HG03097 (cell line): ENCODE data around the gene SPN.
"Not testable (repeated sequence)": the region's sequence is repeated elsewhere in the genome, so short reads cannot be mapped to it uniquely, and the experiment has no call there.

Experiments
- ATAC-seq: cut with Tn5 transposase; IDR thresholded peaks from one replicate; pipeline ENCODE4 v1.9.1; 2021; ENCODE audit not compliant: unreplicated experiment, low FRiP score

SPN gene, protein sequence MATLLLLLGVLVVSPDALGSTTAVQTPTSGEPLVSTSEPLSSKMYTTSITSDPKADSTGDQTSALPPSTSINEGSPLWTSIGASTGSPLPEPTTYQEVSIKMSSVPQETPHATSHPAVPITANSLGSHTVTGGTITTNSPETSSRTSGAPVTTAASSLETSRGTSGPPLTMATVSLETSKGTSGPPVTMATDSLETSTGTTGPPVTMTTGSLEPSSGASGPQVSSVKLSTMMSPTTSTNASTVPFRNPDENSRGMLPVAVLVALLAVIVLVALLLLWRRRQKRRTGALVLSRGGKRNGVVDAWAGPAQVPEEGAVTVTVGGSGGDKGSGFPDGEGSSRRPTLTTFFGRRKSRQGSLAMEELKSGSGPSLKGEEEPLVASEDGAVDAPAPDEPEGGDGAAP

DNA sequence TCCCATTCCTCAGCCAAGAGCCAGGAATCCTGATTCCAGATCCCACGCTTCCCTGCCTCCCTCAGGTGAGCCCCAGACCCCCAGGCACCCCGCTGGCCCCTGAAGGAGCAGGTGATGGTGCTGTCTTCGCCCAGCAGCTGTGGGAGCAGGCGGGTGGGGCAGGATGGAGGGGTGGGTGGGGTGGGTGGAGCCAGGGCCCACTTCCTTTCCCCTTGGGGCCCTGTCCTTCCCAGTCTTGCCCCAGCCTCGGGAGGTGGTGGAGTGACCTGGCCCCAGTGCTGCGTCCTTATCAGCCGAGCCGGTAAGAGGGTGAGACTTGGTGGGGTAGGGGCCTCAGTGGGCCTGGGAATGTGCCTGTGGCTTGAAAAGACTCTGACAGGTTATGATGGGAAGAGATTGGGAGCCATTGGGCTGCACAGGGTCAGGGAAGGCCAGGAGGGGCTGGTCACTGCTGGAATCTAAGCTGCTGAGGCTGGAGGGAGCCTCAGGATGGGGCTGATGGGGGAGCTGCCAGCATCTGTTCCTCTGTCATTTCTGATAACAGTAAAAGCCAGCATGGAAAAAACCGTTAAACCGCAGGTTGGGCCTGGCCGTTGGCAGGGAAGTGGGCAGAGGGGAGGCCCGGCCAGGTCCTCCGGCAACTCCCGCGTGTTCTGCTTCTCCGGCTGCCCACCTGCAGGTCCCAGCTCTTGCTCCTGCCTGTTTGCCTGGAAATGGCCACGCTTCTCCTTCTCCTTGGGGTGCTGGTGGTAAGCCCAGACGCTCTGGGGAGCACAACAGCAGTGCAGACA, at the start of gene SPN:
Gene SPN (plus strand): TSS at position 232 of the 791 bp plus-strand sequence. CDS start 482 bp downstream, at position 714.
- ATAC-seq = no peak

GRCh38 chr16:29613307-29614057, 49.6 kb upstream of the SPN start:
- ATAC-seq = peak; percentile 34

DNA sequence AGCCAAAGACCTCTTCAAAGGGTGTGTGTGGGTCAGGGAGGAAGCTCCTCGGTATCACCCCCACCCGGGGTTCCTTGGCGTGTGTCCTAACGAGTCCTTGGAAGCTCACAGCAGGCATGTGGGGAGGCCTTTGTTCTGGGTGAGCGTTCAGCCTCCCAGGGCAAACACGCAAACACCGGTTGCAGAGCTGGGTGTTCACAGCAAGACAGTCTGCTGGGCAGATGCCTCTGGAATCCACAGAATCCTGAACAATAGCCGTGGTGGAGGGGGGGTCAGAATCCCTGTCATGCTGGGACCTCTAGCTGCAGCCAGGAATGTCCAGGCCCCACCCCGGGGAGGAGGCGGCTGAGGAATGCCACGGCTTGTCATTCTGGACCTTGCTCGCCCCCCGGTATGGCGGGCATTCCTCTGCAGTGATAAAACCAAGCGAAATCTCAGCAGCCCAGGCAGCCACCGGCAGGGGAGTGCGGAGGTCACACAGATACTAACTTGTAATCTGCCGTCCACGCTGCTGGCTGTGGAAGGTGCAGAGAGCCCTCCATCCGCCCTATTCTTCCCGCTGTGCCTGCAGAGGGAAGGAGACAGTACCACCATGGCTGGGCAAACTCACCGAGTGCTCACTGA, 48.2 kb upstream of the SPN start:
- ATAC-seq = not testable (repeated sequence)

GRCh38 chr16:29616127-29616526, 46.9 kb upstream of the SPN start:
- ATAC-seq = not testable (repeated sequence)

DNA sequence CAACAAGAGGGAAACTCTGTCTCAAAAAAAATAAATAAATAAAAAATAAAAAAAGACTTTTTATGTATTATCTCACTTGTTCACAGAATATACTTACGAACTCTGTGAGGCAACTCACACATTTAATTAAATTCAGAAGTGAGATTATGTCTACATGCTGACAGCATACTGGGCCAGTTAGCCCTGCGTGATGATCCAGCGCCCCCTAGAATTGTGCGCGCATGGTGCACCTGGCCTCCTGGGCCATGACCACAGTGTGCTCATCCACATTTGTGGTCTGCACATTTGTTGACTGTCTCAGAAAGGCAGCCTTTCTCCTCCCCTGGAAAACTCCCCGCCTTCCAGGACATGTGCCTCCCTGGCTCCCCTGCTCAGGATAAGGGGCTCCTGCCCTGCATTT, 42.5 kb upstream of the SPN start:
- ATAC-seq = not testable (repeated sequence)

DNA sequence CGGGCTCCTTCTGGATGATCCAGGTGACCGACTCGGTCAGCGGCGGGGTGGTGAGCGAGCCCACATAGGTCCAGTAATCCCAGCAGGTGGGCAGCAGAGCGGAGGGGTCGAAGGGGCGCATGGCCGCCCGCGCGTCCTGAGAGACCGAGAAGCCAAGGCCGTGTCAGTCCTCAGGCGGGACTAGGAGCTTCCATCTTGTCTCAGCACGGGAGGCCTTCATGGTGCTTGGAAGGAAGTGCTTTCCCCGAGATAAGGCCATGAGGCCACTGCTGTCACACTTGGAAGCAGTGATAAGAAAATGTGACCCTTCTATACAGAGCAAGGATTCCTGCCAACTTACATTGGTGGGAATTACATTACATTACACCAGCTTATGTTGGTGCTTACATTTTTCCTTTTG, 40.3 kb upstream of the SPN start:
- ATAC-seq = not testable (repeated sequence)

GRCh38 chr16:29623253-29623652, 39.8 kb upstream of the SPN start:
- ATAC-seq = not testable (repeated sequence)

DNA sequence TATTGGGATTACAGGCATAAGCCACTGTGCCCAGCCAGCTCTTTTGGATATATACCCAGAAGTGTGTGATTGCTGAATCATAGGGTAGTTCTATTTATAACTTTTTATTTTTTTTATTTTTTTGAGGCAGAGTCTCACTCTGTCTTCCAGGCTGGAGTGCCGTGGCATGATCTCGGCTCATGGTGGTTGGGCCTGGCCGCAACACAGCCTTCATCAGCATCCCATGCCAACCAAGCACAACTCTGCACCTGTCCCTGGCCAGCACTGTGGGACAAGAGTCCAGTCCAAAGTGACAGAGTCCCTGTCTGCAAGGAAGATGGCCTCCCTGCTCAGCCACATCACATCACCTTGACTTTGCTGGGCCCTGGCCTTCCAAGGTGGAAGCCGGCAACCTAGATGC, 37.9 kb upstream of the SPN start:
- not testable (repeated sequence) for ATAC-seq

- ATAC-seq = not testable (repeated sequence)
Measured at GRCh38 chr16:29626778-29627331, 36.2 kb upstream of the SPN start.

DNA sequence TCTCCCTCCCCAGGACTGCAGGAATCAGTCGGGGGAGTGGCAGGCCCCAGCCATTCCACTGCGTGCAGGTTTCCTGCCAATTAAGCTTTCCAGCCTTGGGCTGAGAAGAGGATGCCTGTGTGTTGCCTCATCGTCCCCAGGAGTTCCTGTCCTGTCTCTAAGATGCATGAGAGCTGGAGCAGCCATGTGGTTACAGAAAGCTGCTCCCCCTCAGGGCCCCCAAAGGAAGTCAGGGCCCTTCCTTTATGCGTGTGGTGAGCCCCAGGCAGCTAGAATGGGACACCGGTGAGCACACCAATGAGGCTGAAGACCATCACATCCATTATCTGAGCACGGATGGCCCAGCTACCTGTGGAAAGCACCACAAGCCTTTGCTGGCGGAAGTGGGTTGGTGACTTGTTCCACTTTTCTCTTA, 35.4 kb upstream of the SPN start:
- ATAC-seq = peak; percentile 66

DNA sequence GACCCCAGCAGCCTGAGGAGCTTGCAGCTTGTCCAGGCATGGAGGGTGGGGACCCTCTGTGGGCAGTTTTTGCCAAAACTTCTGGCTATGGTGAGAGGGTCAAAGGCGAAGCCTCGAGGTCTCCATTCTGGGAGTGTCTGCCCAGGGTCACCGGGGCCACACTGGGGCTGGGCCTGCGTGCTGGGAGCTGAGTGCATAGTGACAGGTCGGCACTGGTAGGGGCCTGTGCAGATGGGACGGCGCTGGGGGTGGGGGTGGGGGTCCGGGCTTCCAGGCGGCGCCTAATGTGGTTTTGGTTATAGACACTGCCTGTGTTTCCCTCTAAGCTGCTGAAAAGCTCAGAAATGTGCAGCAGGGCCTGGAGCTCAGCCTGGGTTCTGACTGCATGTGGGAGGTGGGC, 34.3 kb upstream of the SPN start:
- not testable (repeated sequence) for ATAC-seq

DNA sequence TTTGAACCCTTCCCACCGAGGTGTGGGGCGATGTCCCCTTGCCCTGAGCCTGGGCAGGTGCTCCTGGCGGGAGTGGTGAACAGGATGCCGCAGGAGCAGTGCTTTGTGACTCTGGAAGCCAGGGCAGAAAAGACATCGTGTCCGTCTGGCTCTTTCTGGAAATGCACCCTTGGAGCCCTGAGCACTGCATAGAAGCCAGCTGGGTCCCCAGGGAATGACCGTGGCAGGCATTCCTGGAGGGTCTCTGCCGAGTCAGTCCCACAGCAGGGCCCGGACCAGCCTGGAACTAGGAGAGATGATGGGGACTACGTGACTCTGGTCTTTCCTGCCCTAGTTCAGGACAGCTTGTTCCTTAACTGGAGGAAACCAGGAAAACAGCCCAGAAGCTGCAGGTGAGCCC, 33.7 kb upstream of the SPN start:
- ATAC-seq = not testable (repeated sequence)

GRCh38 chr16:29631658-29632057, 31.4 kb upstream of the SPN start:
- not testable (repeated sequence) for ATAC-seq

DNA sequence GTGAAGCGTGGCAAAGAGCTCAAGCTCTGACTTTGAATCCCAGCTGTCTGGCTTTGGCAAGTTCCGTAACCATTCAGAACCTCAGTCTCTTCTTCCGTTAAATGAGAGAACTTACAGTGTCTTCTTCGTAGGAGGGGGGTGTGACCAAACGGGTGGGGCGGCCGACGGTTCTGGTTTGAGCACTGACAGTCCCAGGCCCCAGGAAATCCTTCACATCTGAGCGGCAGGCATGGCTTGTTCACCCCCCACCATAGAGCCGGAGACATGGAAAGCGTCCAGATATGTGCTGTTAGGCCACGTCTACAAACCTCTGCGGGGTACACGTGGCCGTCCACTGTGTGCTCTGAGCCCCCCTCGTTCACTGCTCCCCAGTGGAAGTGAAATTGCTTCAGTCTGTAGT, 27.1 kb upstream of the SPN start:
- not testable (repeated sequence) for ATAC-seq

GRCh38 chr16:29636368-29636767, 26.7 kb upstream of the SPN start:
- not testable (repeated sequence) for ATAC-seq

DNA sequence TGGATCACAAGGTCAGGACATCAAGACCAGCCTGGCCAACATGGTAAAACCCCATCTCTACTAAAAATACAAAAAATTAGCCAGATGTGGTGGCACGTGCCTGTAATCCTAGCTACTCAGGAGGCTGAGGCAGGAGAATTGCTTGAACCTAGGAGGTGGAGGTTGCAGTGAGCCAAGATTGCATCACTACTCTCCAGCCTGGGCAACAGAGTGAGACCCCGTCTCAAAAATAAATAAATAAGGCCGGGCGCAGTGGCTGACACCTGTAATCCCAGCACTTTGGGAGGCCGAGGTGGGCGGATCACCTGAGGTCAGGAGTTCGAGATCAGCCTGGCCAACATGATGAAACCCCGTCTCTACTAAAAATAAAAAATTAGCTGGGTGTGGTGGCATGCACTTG, 24.3 kb upstream of the SPN start:
- not testable (repeated sequence) for ATAC-seq

DNA sequence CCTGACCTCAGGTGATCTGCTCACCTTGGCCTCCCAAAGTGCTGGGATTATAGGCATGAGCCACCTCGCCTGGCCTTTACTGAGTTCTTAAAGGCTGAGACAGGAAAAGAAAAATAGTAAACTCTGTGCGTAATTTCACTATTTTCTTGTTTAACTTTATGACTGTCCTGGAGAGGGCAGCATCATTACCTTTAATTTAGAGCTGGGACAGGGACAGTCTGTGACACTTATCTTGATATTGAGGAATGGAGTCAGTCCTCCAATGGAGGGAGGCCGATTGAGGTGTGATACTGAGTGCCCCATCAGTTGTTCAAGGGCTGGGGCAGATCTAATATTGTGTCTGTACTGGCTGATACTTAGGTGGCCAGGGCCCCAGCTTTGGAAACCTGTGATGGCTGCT, 21.5 kb upstream of the SPN start:
- ATAC-seq = no peak

DNA sequence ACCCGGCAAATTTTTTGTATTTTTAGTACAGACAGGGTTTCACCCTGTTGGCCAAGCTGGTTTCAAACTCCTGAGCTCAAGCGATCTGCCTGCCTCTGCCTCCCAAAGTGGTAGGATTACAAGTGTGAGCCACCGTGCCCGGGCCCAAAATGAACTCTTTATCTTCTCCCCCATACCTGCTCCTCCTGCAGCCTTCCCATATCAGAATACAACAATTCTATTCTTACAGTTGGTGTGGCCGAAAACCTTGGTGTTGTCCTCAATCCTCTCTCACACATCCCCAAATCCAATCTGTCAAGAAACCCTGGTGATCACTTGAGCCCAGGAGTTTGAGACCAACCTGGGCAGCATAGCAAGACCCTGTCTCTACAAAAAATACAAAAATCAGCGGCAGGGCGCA, 19.5 kb upstream of the SPN start:
- no peak for ATAC-seq

DNA sequence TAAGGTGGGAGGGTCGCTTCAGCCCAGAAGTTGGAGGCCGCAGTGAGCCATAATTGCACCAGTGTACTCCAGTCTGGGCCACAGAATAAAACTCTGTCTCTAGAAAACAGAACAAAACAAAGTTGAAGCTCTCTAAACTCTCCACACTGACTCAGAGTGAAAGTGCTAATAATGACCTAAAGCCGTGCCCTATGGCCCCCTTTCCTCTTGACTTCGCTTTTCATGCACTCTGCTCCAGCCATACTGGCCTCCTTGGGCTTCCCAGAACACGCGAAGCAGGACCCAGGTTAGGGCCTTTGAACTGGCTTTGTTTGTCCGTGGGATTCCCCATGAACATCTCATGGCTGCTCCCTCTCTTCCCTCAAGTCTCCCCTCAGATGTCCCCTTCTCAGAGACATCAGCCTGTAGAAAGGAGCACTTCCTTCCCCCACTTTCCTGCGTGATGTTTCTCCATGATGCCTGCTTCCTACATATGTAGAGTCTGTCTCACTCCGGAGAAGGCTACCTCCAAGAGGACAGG, 18.6 kb upstream of the SPN start:
- ATAC-seq = peak; percentile 60
